GM11168 (cell line): ENCODE measurements around the gene ADNP.

Experiments used
- in situ Hi-C: fragments of 300-500 bp; cut with MboI; formaldehyde crosslinking; loops from one replicate; pipeline ENCODE4 v1.12.0; 2022; ENCODE audit warnings: low sequenced_read_pairs; ENCODE audit not compliant: unreplicated experiment

ADNP gene

DNA sequence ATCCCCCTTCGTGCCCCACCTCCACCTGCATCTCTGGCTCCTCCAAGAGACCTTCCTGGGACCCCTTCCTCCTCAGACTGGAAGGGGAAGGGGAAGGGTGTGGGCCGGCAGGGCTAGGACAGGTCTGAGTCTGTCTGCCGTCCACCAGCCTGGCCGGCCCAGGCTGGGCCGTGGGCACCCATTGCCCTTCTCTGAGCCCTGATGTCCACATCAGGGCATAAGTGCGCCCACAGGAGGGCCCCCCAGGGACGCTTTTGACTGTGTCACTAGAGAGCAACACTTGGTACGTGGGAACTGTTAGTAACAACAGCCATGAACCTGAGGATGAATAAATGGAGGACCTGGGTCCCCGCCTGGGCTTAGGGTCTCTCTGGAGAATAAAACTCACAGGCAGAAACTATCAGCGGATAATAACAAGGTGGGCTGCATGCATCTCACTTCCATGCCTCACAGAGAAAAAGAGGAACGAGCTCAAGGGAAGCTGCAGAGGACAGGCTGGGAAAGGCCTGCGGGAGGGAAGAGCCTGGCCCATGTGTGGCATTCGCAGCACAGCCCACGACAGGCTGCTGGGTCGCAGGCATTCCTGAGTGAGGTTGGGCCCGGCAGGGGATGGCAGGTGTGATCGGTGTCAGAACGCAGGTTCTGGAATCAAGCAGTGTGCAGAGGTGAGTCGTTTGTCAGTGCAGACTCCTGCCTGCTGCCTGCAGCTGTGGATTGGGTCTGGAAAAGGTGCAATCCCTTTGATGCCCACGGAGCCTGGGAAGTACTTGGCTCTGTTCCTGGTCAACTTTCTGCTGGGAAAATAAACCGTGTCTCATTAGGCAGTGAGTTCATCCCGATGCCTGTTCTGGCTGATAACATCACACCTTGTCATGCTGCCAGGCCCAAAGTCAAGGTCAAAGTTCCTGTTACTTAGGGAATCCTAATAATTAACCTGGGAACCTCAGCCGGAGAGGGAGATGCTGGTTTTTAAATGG lies 75.5 kb downstream of the ADNP start:
- in situ Hi-C loops, result no loop called here

DNA sequence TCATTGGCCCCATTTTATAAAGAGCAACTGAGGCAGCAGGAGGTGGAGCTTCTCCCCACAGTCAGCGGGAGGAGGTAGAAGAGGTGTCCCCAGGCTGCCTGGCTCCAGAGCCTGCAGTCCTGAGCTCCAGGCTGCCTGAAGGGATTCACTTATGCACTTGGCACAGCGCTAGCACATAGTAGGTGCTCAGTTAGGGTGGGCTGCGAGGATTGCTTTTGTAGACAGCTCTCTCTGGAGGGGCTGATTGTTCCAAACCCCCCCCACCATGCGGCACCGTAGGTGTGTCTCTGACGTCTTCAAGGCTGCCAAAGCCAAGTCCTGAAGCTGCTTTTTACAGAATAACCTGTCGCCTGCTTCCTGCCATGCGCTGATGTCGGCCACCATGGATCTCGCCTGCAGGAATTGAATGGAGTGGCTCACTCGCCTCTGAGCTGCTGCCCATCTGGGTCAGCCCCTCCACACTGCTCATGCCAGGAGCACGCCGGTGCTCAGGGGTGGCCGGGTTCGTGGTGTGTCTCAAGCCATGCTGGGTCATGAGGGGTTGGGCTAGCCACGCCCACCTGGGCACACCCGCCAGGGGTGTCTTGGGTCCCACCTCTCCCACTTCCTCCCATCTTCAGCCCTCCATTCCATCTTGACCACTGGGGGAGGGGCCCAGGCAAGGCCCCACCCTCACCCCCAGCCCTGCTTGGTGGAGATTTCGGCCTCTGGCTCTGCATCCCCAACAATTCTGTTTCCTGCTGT lies 76.6 kb downstream of the ADNP start:
- in situ Hi-C loops, result no loop called here

- in situ Hi-C loops, result no loop called here
These were observed 79.2 kb downstream of the ADNP start for GRCh38 chr20:50852085-50852484.

DNA sequence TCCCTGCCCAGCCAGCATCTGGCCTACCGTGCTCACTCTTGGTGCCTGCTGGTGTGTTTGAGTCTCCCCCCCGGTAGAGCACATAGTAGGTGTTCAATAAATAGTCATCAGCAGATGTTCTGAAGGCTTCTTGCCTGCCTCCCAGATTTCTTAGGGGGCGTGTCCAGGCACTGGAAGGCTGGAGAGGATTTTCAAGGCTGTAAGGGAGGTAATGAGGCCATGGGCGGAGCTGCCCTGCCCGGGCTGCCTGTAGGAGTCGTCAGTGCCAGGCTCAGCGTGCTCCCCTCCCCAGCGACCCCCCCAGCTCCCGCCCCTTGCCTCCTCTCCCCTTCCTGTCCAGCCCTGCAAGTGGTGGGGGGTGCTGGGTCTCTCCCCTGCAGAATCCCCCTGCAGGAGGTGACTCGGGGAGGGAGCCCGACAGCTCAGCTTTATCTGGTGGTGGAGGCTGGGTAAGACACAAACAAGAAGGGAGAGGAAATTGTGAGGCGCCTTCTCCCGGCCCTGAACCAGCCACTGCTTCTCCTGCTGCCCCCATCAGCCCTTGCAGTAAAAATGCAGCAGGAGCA lies 80.4 kb downstream of the ADNP start:
- in situ Hi-C loops, result no loop called here

GRCh38 chr20:50848846-50849673 lies 82.2 kb downstream of the ADNP start:
- in situ Hi-C loops, result no loop called here

DNA sequence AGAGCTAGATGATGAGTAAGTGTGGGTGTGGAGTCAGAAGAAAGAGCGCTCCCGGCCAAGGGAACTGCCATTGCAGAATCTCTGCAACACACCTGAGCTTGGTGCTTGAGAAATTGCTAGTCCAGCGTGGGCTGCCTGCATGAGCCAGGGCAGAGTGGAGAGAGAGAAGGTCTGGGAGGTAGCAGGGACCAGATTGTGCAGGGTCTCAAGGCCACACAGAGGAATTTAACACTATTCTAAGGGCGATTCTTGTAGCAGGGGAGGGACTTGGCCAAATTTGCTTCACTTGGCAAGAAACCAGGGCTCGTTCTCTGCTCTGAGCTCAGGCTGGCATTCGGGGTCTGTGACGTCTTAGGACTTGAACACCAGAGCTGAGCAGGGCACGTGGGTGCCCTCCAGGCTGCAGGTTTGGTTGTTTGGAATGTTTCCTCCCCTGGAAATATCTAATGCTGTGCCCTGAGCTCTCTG lies 82.9 kb downstream of the ADNP start:
- in situ Hi-C loops, result no loop called here

- in situ Hi-C loops, result no loop called here
These were observed 85.5 kb downstream of the ADNP start for GRCh38 chr20:50845566-50846215.

DNA sequence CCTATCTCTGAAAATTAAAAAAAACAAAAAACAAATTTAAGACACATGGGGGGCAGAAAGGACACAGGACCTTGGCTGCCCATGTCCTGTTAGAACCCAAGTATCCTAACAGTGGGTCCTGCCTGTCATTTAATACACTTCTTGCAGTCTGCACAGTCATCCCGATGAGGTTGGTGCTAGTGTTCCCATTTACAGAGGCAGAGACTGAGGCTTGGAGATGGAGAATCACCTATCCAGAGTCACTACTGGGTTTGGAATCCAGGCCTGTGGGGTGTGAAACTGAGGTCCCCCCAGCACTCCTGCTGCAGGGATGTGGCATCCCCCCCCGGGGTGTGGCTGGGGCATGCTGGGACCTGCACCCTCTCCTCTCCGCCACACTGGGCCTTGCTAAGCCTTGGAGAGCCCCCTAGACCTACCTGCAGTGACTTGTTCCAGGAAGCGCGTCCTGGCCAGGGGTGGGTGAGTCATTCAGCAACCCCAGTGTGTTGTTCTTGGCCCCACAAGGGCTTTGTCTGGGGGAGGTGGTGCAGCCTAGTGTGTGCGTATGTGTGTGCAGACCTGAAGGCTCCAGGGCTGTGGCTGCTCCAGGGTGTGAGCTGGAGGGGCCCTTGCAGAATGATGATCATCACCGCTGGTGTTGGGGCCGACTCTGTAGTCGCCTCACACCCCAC lies 86.7 kb downstream of the ADNP start:
- in situ Hi-C loops, result no loop called here

GRCh38 chr20:50843331-50844276 lies 87.6 kb downstream of the ADNP start:
- in situ Hi-C loops, result no loop called here

GRCh38 chr20:50842821-50843220 lies 88.4 kb downstream of the ADNP start:
- in situ Hi-C loops, result no loop called here
